ENCODE measurements around the gene SF3B5.
"Not testable (repeated sequence)": the region's sequence is repeated elsewhere in the genome, so short reads cannot be mapped to it uniquely, and the experiment has no call there.

The SF3B5 gene

GRCh38 chr6:144062786-144063185 is 32.6 kb downstream of the SF3B5 start:
- DNase-seq, result no peak

DNA sequence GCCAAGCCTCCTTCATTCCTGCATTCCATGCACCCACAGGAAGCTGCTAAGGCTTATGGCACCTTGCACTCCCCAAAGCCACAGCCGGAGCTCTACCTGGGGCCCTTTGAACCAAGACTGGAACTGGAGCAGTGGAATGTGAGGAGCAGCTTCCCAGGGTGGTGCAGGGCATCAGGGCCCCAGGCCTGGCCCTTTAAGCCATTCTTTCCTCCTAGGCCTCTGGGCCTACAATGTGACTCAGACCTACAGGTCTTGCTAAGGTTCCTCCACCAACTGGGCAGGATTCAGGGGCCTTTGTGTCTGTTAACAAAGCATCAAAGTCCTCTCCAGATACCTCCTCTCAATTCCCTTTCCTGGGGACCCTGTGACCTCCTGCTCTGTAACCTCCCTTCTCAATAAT is 36.2 kb downstream of the SF3B5 start:
- no peak for DNase-seq

DNA sequence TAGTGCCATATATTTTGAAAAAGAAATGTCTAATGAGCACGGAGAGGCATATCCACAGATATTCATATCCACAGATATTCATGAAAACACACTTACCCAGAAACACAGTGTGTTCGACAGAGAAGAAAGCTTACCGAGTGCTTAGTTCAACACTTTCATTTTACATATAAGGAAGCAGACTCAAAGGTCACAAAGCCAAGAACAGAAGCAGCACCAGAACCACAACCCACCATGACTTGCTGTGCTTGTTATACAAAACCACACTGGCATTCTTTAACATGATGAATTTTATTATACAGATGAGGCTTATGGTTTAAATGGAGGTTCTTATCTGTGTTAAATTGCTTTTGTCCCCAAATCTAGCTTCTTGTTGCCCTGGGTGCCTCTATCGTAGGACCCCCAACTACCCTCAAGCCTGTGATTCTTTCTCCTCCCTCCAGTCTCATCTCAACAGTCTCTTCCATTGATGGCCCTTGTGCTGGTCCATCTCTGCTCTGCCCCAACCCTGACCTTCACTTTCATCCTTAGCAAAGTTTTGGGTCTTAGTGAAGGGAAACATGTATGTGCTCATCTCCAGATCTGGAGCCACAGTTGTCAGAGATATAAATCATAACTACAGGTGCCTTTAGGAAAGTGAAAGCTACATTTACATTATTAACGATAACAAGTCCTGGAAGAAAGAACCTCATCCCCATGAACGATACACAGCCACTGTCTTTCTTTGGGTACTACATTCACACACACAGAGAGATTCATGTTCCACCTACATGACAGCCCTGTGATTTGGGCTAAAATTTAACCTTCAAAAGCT is 40.0 kb downstream of the SF3B5 start:
- no peak for DNase-seq

DNA sequence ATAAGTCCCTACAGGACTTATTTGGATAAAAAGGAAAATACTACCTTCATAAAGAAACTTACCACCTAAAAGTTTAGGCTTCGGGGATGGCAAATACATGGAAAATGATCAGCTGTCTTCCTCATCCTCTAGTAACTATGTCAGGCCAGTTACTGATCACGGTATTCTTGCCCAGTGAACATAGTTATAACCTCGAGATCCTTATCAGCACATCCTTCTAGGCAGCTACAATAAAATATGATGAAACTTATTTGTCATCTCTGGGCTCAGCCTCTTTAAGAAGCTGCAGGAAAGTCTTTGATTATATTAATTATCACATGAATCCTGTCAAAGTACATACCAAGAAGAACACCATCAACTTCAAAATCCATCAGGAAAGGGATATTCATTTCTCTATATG is 41.8 kb downstream of the SF3B5 start:
- DNase-seq, result no peak

GRCh38 chr6:144052488-144052887 is 42.9 kb downstream of the SF3B5 start:
- no peak for DNase-seq

- no peak for DNase-seq
Observed at GRCh38 chr6:144049386-144049785, 46.0 kb downstream of the SF3B5 start.

- no peak for DNase-seq
Observed at GRCh38 chr6:144047688-144048087, 47.7 kb downstream of the SF3B5 start.

GRCh38 chr6:144046672-144047071 is 48.7 kb downstream of the SF3B5 start:
- DNase-seq, result not testable (repeated sequence)

DNA sequence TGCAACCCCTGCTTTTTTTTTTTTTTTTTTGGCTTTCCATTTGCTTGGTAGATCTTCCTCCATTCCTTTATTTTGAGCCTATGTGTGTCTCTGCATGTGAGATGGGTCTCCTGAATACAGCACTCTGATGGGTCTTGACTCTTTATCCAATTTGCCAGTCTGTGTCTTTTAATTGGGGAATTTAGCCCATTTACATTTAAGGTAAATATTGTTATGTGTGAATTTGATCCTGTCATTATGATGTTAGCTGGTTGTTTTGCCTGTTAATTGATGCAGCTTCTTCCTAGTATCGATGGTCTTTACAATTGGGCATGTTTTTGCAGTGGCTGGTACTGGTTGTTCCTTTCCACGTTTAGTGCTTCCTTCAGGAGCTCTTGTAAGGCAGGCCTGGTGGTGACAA is 50.4 kb downstream of the SF3B5 start:
- DNase-seq, result not testable (repeated sequence)

Data from right forelimb (tissue), 1 donor.